HG02884 (cell line): ENCODE results near the gene FAM216A.
"Not testable (repeated sequence)": the region's sequence is repeated elsewhere in the genome, so short reads cannot be mapped to it uniquely, and the experiment has no call there.

Experiments used
- ATAC-seq: cut with Tn5 transposase; IDR thresholded peaks from one replicate; pipeline ENCODE4 v1.9.1; 2021; ENCODE audit warnings: mild to moderate bottlenecking, moderate library complexity; ENCODE audit not compliant: unreplicated experiment

The FAM216A gene, protein sequence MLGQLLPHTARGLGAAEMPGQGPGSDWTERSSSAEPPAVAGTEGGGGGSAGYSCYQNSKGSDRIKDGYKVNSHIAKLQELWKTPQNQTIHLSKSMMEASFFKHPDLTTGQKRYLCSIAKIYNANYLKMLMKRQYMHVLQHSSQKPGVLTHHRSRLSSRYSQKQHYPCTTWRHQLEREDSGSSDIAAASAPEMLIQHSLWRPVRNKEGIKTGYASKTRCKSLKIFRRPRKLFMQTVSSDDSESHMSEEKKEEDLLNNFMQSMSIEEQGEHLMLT

DNA sequence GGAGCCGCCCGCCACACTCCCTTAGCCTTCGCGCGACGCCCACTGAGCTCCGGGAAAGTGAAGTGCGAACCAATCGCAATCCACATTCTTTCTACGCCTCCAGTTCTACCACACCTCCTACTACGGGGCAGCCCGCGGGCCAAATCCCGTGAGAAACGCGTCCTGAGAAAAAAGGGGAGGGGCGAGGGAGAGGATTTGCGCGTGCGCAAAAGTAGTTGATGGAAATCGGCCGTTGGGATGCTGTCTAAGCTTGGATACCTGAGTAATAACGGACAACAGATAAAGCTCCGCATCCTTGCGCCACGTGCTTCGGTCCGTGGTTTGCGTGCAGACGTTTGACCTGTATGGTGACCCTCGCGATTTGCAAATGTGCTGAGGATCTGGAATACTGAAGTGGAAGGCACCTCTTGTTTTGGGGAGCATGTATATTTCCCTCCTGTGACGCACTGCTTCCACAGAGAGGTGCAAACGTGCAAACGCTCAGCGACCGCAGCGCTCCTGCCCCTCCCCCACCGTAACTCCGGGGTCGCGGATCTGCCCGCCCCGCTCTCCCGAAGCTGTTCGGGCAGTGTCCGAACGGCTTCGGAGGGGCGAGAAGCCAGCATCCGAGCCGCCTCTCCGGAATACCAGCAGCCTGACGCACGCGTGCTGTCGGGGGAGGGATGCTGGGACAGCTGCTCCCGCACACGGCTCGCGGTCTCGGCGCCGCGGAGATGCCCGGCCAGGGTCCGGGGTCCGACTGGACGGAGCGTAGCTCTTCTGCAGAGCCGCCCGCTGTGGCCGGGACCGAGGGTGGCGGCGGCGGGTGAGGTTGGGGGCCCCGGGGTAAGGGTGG, at the start of gene FAM216A, which contains the start of gene GPN3:
FAM216A (plus strand) TSS at position 632 of the 835 bp plus-strand sequence; CDS start at position 663, 31 bp downstream.
GPN3 (minus strand) TSS at position 44 of the 835 bp plus-strand sequence. CDS start 54 bp downstream, outside the sequence.
- ATAC-seq: peak; percentile 82

DNA sequence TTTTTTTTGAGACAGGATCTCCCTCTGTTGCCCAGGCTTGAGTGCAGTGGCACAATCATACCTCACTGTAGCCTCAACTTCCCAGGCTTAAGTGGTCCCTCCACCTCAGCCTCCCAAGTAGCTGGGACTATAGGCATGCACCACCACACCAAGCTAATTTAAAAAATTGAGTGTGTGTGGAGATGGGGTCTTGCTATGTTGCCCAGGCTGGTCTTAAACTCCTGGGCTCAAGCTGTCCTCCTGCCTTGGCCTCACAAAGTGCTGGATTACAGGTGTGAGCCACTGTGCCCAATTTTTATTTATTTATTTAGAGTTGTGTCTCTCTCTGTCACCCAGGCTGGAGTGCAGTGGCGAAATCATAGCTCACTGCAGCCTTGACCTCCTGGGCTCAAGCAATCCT, 48.0 kb upstream of the FAM216A start:
- ATAC-seq: not testable (repeated sequence)

DNA sequence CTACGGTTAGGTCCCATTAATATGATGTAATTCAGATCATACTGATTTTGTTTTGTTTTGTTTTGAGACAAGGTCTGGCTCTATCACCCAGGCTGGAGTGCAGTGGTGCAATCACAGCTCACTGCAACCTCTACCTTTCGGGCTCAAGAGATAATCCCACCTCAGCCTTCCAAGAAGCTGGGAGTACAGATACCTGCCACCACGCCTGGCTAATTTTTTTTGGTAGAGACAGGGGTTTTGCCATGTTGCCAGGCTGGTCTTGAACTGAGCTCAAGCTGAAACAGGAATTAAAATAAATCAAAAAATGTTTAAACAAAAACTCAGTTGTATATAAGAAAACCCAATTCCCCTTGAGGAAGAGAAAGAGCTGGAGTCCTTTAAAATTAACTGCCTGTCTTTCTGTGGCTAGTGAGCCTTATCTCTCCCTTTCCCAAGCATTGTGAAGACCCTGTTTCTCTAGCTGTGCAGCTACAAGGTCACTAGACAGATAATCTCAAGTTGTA, 47.4 kb upstream of the FAM216A start:
- ATAC-seq: no peak

DNA sequence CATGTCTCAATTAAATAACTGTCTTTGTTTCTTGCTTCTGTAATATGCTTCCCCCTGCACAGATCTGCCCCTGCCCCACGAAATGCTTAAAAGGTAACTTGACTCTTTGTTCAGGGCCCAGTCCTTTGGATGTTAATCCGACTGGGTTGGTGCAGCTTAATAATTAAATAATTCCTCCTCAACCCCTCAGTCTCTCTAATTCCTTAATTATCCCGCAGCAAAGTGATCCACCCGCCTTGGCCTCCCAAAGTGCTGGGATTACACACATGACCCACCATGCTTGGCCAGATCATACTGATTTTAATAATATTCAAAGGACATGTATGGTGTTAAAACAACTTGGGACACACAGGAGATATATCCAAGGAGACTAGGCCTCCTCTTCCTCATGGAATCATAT, 46.9 kb upstream of the FAM216A start:
- ATAC-seq: no peak

DNA sequence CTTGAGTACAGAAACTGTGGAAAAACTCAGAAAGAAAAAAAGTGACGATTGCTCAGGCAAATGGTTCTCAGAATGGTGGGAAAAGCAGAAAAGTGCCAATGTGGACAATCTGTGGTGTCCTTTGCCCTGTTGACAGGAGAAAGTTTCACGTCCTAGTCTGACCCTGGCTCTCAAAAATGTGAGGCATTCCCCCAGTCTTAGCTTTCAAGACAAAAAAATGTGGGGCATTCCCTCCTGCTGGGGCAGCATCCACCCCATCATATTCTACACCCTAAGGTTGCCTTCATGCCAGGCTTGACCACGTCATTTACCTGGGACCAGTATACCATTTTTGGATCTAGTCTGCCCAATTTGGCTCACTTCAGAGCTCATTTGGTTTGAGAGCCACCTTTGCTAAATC, 44.4 kb upstream of the FAM216A start:
- no peak for ATAC-seq

DNA sequence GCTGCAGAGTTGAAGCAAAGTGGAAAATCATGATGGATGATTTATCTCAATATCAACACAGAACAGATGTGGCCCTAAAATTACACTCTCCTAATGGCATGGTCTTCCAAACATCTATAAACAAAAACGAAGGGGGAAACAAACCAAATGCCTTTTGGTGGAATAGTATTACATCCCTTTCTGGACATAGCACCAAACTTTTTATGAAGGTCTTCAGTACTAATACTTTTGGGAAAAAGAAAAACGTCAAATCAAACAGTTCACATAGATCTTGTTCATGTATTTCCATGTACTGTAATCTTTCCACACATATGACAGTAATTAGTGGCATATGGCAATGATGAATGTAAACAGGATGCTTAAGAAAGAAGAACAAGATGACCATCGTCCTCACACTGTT, 42.2 kb upstream of the FAM216A start:
- no peak for ATAC-seq

DNA sequence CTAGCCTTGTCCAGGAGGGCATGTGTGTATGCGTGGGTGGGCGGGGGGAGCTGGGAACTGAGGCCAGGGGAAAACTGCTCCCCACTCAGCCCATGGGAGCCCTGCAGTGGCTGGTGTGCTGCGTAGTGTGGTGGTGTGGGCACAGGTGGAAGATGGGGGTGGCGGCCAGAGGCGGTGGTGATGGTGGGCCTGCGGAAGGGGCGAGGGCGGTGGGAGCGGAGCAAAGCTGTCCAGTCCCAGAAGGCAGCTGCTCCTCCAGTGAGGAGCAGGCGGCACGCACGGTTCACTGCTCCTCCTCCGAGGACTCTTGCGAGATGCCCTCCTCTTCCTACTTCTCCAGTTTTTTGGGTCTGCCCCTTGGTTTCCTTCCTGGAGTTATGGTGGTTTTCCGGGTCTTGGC, 39.0 kb upstream of the FAM216A start:
- ATAC-seq: not testable (repeated sequence)

DNA sequence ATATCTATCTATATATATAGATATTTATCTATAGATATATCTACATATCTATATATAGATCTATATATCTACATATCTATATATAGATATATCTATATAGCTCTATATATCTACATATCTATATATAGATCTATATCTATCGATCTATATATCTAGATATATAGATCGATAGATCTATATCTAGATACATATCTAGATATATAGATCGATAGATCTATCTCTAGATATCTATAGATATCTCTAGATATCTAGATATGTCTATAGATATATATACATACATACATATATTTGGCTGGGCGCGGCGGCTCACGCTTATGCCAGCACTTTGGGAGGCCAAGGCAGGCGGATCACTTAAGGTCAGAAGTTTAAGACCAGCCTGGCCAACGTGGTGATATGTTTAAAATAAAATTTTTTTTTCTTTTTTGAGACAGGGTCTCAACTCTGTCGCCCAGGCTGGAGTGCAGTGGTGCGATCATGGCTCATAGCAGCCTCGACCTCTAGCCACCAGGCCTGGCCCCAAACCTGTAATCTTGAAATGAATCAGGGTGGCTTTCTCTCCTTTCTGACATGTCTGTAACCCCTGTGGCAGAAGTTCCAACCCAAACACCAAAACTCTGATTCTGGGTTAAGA, 36.6 kb upstream of the FAM216A start:
- ATAC-seq: no peak

DNA sequence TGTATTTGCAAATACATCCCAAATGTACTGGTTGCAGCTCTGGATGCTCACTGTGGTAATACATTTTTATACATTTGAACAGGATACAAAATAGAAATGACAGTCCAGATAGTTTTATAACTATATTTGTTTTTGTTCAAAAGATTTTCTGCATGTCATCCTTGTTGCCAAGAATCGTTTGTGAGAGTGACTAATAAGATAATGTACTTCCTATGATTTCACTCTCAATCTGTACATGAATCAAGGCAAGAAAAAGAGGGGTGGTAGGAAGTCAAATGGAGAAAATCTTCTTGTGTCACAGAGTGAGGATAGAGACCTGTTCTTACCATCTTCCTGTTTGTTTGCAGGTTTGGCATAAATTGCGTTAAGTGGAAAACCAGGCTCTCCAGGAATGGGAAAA, 32.4 kb upstream of the FAM216A start:
- no peak for ATAC-seq

DNA sequence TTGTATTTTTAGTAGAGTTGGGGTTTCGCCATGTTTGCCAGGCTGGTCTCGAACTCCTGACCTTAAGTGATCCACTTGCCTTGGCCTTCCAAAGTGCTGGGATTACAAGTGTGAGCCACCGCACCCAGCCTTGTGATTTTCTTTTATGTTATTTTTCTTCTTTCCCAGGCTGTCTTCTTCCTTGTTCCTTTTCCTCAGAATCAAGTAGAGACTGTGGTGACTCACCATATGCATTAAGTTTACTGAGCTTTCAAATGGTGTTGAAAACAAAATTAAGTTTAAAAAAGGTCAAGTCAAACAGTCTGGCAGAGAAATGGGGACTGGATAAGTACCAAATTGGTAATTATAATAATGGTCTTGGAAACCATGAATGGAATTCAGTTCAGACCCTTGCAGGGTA, 24.2 kb upstream of the FAM216A start:
- ATAC-seq: no peak

DNA sequence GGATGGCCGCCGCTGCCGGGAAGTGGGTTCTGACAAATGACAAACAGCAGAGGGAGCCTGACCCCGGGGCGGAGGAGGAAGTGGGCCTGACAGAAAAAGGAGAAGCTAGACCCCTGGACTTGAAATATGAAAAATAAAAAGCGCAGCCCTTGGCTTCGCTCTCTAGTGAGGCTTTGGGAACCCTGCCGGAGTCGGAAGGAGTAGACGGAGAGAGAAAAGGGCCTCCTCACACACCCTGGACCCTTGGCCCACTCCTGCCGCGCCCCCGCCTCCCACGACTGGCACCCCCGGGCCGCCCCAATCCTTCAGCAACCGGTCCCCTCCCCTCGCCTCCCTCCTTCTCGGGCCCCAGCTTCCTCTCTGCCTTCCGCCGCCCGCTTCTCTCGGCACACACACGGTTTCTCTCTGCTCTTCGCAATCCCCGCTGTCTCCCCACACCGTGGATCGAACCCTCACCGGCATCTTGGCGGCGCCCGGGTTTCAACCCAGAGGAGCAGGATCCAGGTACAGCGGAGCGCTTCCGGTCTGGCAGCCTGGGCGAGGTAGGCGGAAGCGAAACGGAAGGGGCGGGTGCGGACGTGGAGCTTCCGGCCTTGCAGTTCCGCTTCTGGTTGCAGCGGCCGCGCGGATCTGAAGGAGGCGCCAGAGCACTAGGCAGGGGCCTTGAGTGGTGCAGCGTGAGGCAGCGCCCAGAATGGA, 18.7 kb upstream of the FAM216A start, which contains the start of gene ARPC3:
ARPC3 (minus strand) TSS at position 539 of the 699 bp plus-strand sequence; CDS start at position 462, 77 bp downstream.
- peak; percentile 87 for ATAC-seq

DNA sequence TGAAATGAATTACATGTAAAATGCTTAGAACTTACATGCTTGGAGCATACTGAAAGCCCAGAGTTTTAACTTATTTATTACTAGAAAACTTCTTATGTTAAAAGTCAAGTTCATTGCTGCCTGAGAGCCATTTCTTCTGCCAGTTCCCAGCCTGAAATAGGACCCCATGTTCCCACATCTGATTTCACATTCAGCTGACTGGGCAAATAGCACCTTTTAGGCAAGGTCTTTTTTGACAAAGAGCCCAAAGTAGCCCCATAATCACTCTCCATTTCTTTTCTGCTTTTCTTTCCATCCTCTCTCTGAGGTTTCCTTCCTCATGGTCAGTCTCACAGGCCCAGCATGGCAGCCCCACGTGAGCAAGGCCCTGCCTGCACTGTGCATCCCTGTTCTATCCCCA, 17.4 kb upstream of the FAM216A start:
- no peak for ATAC-seq

DNA sequence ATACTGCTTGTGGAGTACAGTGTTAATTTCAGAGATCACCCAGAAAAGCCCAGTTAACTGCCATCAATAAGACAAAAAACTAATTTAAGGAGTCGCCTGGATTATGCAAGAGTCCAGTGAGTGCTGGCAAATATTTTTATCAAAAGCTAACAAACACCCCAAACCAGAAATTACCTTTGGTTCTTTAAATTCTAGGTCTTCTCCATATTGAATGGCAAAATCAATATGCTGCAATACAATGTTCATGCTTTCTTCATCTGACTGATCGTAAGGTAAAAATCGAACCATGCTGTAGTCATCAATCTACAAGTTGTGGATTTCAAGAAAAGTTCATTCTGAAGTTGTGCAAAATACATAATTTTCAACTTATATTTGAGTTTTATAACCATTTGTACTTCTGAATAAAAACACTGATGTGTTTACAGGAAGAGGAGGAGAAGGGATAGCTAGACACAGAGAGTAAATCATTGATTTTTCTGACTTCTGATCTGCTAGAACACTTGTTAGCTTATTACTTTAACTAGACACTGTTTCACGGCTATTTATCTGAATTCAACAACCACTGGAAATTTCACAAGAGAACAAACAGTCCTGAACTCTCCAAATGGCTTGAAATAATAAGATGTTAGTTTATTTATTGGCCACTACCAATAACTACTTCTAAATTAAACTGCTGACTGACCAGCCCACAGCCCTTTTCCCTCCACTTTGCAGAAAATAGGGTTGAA, 14.9 kb upstream of the FAM216A start:
- ATAC-seq: no peak

DNA sequence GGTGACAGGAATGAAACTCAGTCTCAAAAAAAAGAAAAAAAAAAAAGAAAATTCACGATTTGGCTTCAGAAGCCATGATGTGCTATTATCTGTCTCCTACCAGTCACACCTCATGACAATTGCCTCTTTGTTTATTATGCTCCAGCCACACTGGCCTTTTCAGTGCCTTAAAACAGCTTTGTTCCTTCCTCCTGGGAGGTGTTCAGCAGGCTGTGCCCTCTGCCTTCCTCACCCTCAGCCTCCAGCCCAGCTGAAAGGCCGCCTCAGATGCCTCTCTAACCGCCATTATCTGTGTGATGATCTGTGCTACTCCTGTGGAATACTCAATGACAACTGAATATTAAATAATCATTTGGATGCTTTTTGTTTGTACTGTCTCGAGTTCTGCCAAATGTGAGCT, 9.9 kb upstream of the FAM216A start:
- no peak for ATAC-seq

DNA sequence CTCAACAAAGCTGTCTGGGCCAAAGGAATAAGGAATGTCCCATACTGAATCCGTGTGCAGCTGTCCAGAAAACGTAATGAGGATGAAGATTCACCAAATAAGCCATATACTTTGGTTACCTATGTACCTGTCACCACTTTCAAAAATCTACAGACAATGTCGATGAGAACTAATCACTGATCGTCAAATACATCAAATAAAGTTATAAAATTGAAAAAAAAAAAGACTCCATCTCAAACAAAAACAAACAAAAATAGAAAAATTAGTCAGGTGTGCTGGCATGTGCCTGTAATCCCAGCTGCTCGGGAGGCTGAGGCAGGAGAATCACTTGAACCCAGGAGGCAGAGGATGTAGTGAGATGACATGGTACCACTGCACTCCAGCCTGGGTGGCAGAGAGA, 7.5 kb upstream of the FAM216A start:
- ATAC-seq: not testable (repeated sequence)

DNA sequence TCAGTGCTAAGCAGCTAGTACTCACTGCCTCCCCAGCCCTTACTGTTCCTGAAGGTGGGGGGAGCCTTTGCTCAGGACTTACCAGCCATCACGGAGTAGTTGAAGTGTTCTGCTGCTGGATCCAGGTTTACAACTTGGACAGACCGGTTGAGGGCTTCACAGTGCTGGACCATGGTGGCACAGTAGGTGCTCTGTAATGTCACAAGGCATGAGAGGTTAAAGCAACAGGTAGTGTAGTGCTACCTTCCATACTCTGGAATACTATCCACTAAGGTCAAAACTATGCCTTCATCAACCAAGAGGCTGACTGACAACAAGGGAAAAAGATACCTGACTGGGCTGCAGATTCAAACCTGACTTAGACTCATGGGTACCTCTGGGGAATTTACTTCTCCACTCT, 3.6 kb upstream of the FAM216A start:
- no peak for ATAC-seq

DNA sequence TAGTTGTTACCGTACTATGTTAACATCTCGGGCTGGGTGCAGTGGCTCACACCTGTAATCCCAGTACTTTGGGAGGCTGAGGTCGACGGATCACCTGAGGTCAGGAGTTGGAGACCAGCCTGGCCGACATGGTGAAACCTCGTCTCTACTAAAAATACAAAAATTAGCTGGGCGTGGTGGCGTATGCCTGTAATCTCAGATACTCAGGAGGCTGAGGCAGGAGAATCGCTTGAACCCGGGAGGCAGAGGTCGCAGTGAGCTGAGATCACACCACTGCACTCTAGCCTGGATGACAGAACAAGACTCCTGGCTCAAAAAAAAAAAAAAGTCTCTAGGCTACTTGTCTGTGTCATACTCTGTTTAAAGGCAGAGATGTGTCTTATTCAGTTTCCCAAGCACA, 2.9 kb upstream of the FAM216A start:
- not testable (repeated sequence) for ATAC-seq

DNA sequence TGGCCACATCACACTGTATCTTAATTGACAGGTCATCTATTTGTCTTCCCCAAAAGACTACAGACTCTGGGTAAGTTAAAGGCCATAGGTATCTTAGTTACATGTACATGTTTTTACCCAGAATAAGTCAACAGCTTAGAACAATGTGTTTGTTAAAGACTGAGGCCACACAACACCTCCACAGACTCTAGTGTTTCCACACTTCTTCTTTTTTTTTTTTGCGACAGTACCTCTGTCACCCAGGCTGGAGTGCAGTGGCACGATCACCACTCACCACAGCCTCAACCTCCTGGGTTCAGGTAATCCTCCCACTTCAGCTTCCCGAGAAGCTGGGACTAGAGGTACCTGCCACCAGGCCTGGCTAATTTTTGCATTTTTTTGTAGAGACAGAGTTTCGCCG, 1.9 kb upstream of the FAM216A start:
- no peak for ATAC-seq

DNA sequence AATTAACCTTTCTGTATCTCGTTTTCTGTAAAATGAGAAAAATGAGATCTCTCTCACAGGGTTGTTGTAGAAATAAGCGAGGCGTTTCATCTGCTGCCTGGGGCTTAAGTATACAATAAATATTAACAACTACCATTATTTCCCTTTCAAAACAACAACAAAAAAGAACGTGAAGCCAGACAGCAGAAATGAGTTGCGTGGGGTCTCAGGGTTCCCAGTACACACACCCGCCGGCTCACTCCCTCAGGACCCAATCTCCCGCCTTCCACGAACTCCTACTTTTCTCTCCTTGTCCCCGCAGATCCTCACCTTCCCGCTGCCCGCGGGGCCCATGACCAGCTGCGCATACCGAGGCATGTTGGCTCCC, 815 bp upstream of the FAM216A start:
- no peak for ATAC-seq

DNA sequence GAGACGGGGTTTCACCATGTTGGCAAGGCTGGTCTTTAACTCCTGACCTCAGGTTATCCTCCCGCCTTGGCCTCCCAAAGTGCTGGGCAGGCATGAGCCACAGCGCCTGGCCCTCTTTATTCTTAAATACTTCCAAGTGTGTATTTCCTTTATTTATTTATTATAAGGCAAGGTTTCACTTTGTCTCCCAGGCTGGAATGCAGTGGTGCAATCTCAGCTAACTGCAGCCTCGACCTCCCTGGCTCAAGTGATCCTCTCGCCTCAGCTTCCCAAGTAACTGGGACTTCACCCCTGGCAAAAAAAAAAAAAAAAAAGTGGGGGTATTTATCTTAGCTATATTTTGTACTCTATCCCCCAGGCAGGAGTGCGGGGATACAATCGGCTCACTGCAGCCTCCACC, 6.8 kb downstream of the FAM216A start:
- ATAC-seq: no peak
